SH-SY5Y (cell line): ENCODE data around the gene SAFB.

Source experiments
- GATA2 ChIP-seq: IDR thresholded peaks from 2 replicates; pipeline ENCODE4 v1.6.1; 2011; ENCODE audit warnings: mild to moderate bottlenecking, low read depth, low read length
- GATA3 ChIP-seq: IDR thresholded peaks from 2 replicates; pipeline ENCODE4 v1.6.1; 2011; ENCODE audit warnings: low read depth, mild to moderate bottlenecking, low read length, moderate library complexity

- no peak for TF ChIP-seq GATA2
- TF ChIP-seq GATA3, result no peak
These were observed 33.8 kb upstream of the SAFB start for GRCh38 chr19:5588906-5589676.
